Measurements from ENCODE around the gene OTUD4. TPM values are rescaled to one million over a fixed set of nuclear protein-coding genes. Genes with fewer than 3 reads are reported as not detected.

The OTUD4 gene
- total RNA-seq, 1 donor from 2014 or later = 22.7 TPM

DNA sequence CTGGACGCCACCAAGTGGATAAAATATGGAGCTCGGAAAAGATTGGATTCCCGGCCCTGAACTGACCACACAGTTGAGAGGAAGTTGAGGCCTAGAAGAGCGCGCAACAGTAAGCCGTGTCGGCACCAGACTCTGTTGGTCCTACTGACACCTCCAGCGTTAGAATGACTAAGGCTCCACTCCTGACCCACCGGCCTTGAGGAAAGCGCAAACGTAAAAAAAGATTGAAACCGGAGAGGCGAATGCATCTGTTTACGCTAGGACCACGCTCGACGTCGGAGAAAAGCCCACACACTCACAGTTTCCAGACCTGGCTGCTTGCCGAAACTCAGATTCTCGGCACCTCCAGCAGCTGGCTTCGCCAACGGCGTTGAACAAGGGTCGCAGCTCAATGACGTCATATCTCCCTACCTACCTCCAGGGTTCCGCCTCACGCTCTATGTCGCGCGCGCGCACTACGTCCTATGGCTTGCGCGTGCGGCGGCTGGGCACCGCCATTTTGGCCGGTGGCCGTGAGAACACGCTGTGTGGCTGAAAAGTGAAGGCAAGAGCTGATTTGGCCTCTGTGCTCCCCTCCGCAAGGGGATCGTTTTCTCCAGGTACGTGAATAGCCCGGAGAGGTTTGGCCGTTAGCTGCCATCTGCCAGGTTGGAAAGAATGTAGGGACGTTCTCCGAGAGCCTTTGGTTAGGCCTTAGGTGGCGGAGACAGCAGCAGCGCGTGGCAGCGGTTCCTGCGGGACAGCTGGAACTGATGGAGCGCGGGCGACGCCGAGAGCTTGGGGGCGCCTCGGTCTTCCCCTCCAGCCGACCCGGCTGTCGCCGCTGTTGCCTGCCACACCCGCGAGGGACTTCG lies 82.3 kb downstream of the OTUD4 start, which contains the start of the genes ABCE1 and ANAPC10:
Gene ABCE1 (plus strand): TSS at position 491 of the 854 bp plus-strand sequence. CDS start 6,102 bp downstream, outside the sequence.
Gene ANAPC10 (minus strand): TSS at position 376 of the 854 bp plus-strand sequence. CDS start 2,097 bp downstream, outside the sequence.
- peak within 1 kb of the TSS; percentile 98 for H3K4me3 Mint-ChIP-seq (ENCODE audit: unreplicated experiment)
- H3K27ac Mint-ChIP-seq (ENCODE audit: unreplicated experiment) = peak within 1 kb of the TSS; percentile 99
- peaks cover 6% of the 10 kb centered on the region for H3K36me3 Mint-ChIP-seq (ENCODE audit: unreplicated experiment)
- peaks cover 6% of the 10 kb centered on the region for H3K27me3 Mint-ChIP-seq (ENCODE audit: unreplicated experiment)
- TF ChIP-seq, protein P1, sequence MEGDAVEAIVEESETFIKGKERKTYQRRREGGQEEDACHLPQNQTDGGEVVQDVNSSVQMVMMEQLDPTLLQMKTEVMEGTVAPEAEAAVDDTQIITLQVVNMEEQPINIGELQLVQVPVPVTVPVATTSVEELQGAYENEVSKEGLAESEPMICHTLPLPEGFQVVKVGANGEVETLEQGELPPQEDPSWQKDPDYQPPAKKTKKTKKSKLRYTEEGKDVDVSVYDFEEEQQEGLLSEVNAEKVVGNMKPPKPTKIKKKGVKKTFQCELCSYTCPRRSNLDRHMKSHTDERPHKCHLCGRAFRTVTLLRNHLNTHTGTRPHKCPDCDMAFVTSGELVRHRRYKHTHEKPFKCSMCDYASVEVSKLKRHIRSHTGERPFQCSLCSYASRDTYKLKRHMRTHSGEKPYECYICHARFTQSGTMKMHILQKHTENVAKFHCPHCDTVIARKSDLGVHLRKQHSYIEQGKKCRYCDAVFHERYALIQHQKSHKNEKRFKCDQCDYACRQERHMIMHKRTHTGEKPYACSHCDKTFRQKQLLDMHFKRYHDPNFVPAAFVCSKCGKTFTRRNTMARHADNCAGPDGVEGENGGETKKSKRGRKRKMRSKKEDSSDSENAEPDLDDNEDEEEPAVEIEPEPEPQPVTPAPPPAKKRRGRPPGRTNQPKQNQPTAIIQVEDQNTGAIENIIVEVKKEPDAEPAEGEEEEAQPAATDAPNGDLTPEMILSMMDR (IDR thresholded peaks at IDR 0.05; ENCODE audit: partially characterized antibody, unreplicated experiment) = no peak
- peak; percentile 92 for DNase-seq
- peaks cover 10% of the 10 kb centered on the region for H3K9me3 Mint-ChIP-seq (ENCODE audit: unreplicated experiment)
- H3K4me1 Mint-ChIP-seq (ENCODE audit: low read depth, unreplicated experiment) = peaks cover 9% of the 10 kb centered on the region

DNA sequence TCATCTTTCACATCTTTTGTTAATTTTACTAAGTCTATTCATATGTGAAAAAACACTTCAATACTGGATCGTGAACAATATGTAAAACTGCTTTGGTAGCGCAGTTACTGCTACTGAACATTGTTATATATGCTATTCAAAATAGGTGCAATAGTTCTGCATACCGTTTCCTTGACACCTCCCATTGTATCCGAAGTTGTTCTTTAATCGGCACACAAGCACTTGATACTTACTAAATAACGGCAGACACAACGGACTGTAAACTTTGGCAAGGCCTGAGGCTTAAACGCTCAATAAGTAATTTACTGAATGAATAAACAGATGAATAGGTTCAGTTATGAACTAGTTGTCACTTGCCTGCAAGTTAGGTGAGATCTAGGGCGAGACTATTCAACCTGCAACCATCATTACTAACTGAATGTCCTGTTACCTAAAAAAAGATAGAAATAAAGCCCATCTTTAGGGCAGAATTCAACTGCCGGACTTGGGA lies 83.0 kb downstream of the OTUD4 start:
- peaks cover 6% of the 10 kb centered on the region for H3K27me3 Mint-ChIP-seq (ENCODE audit: unreplicated experiment)
- TF ChIP-seq, protein P1 (IDR thresholded peaks at IDR 0.05; ENCODE audit: partially characterized antibody, unreplicated experiment) = no peak
- H3K27ac Mint-ChIP-seq (ENCODE audit: unreplicated experiment) = peak overlapping the region; percentile 99
- H3K9me3 Mint-ChIP-seq (ENCODE audit: unreplicated experiment) = peaks cover 10% of the 10 kb centered on the region
- peaks cover 6% of the 10 kb centered on the region for H3K36me3 Mint-ChIP-seq (ENCODE audit: unreplicated experiment)
- H3K4me1 Mint-ChIP-seq (ENCODE audit: low read depth, unreplicated experiment) = peaks cover 9% of the 10 kb centered on the region
- DNase-seq = no peak
- H3K4me3 Mint-ChIP-seq (ENCODE audit: unreplicated experiment) = peak overlapping the region; percentile 98

DNA sequence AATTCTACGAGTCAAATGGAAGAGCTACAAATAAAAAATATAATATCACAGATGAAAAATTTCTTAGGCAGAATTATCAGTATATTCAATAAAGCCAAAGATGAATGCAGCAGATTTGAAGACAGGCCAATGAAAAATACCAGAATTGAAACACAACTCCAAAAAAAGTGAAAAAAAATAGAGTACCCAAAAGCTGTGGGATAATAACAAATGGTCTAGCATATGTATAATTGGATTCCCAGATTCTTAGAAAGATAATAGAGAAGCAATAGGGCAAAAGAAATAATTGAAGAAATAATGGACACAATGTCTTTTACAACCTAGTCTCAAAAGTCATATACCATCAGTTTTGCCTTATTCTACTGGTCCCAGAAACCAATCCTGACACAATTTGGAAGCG lies 86.8 kb downstream of the OTUD4 start:
- no peak for DNase-seq
- peaks cover 6% of the 10 kb centered on the region for H3K36me3 Mint-ChIP-seq (ENCODE audit: unreplicated experiment)
- H3K4me1 Mint-ChIP-seq (ENCODE audit: low read depth, unreplicated experiment) = peaks cover 3% of the 10 kb centered on the region
- H3K27ac Mint-ChIP-seq (ENCODE audit: unreplicated experiment) = no peak overlapping the region
- TF ChIP-seq, protein P1 (IDR thresholded peaks at IDR 0.05; ENCODE audit: partially characterized antibody, unreplicated experiment) = no peak
- H3K27me3 Mint-ChIP-seq (ENCODE audit: unreplicated experiment) = peaks cover 6% of the 10 kb centered on the region
- peaks cover 10% of the 10 kb centered on the region for H3K9me3 Mint-ChIP-seq (ENCODE audit: unreplicated experiment)
- H3K4me3 Mint-ChIP-seq (ENCODE audit: unreplicated experiment) = no peak overlapping the region

GRCh38 chr4:145090380-145090779 lies 90.0 kb downstream of the OTUD4 start:
- Mint-ChIP-seq H3K27ac (ENCODE audit: unreplicated experiment) (no peak overlapping the region), H3K4me3 (ENCODE audit: unreplicated experiment) (no peak overlapping the region), H3K27me3 (ENCODE audit: unreplicated experiment) (no peaks in the 10 kb centered on the region), H3K9me3 (ENCODE audit: unreplicated experiment) (no peaks in the 10 kb centered on the region), H3K36me3 (ENCODE audit: unreplicated experiment) (peaks cover 6% of the 10 kb centered on the region), H3K4me1 (ENCODE audit: low read depth, unreplicated experiment) (no peaks in the 10 kb centered on the region)
- TF ChIP-seq, protein P1 (IDR thresholded peaks at IDR 0.05; ENCODE audit: partially characterized antibody, unreplicated experiment) = no peak
- DNase-seq = no peak
